H1 (cell line): ENCODE data around the gene BMAL2. TPM values are rescaled to one million over a fixed set of nuclear protein-coding genes. Genes with fewer than 3 reads are reported as not detected.

Source experiments
- CTCF ChIA-PET: fragments of 300-600 bp; sonication (Branson Sonifier 250); formaldehyde crosslinking; loops from one replicate; lab custom pipeline; 2021; ENCODE audit not compliant: partially characterized antibody; lab: Charles Lee
- POLR2A ChIA-PET: fragments of 300-600 bp; sonication (Branson Sonifier 250); formaldehyde crosslinking; loops from one replicate; lab custom pipeline; 2021; ENCODE audit warnings: inconsistent platforms; ENCODE audit not compliant: partially characterized antibody; lab: Charles Lee
- DNase-seq, 2 experiments: peaks; one replicate each; pipeline versions ENCODE4 v3.0.0 to v3.0.0-alpha.2; 2010 to 2022; ENCODE audit warnings: low spot score in 2 of 2, low read depth in 1 of 2, mixed read lengths in 1 of 2
- FAIRE-seq: peaks from 2 replicates; lab custom pipeline; 2011; peaks lifted over from hg19 to GRCh38; lab: Jason Lieb, UNC
- H2AFZ ChIP-seq: 2 replicates; pipeline ENCODE4 v1.8.1; 2012; ENCODE audit warnings: low read length, inconsistent platforms
- H2AK5ac ChIP-seq: 2 replicates; pipeline ENCODE4 v1.6.1; 2013; ENCODE audit warnings: low read depth, low read length
- H2BK120ac ChIP-seq: replicated peaks from 2 replicates; pipeline ENCODE3; 2013; ENCODE audit warnings: low read depth, low read length, inconsistent platforms
- H2BK12ac ChIP-seq: 2 replicates; pipeline ENCODE4 v1.6.1; 2013; ENCODE audit warnings: low read depth, low read length
- H2BK15ac ChIP-seq: 2 replicates; pipeline ENCODE4 v1.6.1; 2013; ENCODE audit warnings: low read length
- H2BK20ac ChIP-seq: 2 replicates; pipeline ENCODE4 v1.6.1; 2013; ENCODE audit warnings: low read length
- H2BK5ac ChIP-seq: 2 replicates; pipeline ENCODE4 v1.6.1; 2013; ENCODE audit warnings: low read depth, low read length
- H3K14ac ChIP-seq: 2 replicates; pipeline ENCODE4 v1.6.1; 2013; ENCODE audit warnings: inconsistent platforms; ENCODE audit not compliant: insufficient read length
- H3K18ac ChIP-seq: 2 replicates; pipeline ENCODE4 v1.6.1; 2013; ENCODE audit warnings: low read length; ENCODE audit errors: extremely low read depth
- H3K23ac ChIP-seq: 2 replicates; pipeline ENCODE4 v1.6.1; 2013; ENCODE audit warnings: inconsistent platforms; ENCODE audit not compliant: insufficient read length
- H3K23me2 ChIP-seq: 2 replicates; pipeline ENCODE4 v1.6.1; 2013; ENCODE audit warnings: low read depth, low read length
- H3K27ac ChIP-seq: 2 replicates; pipeline ENCODE4 v1.6.1; 2011; ENCODE audit warnings: low read depth, low read length, inconsistent platforms
- H3K27me3 ChIP-seq, 4 experiments: replicated peaks in 1 of 4; 1 replicate in 1 of 4; 2 replicates in 3 of 4; pipeline versions ENCODE4 v1.6.1 to v1.8.1; 2011 to 2013; ENCODE audit warnings: low read length in 3 of 4, mild to moderate bottlenecking in 3 of 4, inconsistent platforms in 2 of 4, mixed read lengths in 2 of 4, moderate library complexity in 1 of 4; ENCODE audit not compliant: control insufficient read depth in 3 of 4, insufficient read depth in 3 of 4; ENCODE audit errors: extremely low read depth in 1 of 4
- H3K36me3 ChIP-seq, 4 experiments: 2 replicates each; pipeline versions ENCODE4 v1.6.1 to v1.8.1; 2011 to 2013; ENCODE audit warnings: mild to moderate bottlenecking in 4 of 4, low read length in 3 of 4, moderate library complexity in 2 of 4, control low read depth in 1 of 4, inconsistent platforms in 1 of 4; ENCODE audit not compliant: insufficient read depth in 4 of 4, control insufficient read depth in 2 of 4
- H3K4ac ChIP-seq: replicated peaks from 2 replicates; pipeline ENCODE3; 2013; ENCODE audit warnings: low read length, low read depth, mixed read lengths, inconsistent platforms; ENCODE audit not compliant: insufficient read length
- H3K4me1 ChIP-seq, 4 experiments: replicated peaks in 1 of 4; 1 replicate in 1 of 4; 2 replicates in 3 of 4; pipeline versions ENCODE4 v1.6.1 to v1.8.1; 2011 to 2013; ENCODE audit warnings: low read length in 3 of 4, inconsistent platforms in 2 of 4, mixed read lengths in 1 of 4; ENCODE audit not compliant: insufficient read depth in 4 of 4, control insufficient read depth in 3 of 4
- H3K4me2 ChIP-seq, 2 experiments: 2 replicates each; pipeline versions ENCODE4 v1.6.1 to v1.8.1; 2011 to 2013; ENCODE audit warnings: low read depth in 2 of 2, low read length in 2 of 2, control low read depth in 1 of 2, inconsistent platforms in 1 of 2, mild to moderate bottlenecking in 1 of 2; ENCODE audit not compliant: insufficient read depth in 1 of 2
- H3K4me3 ChIP-seq, 4 experiments: fragments of 200-600, 300-600 bp in 1 of 4; sonication (generic), shearing (Covaris generic), sonication (Bioruptor Twin) in 1 of 4; 2 replicates each; pipeline versions ENCODE4 v1.5.1 to v1.8.1; 2011 to 2016; ENCODE audit warnings: low read length in 4 of 4, low read depth in 3 of 4, control low read depth in 2 of 4, inconsistent platforms in 2 of 4, mild to moderate bottlenecking in 2 of 4, mixed read lengths in 1 of 4, moderate library complexity in 1 of 4; ENCODE audit not compliant: insufficient read depth in 2 of 4; ENCODE audit errors: extremely low read depth in 1 of 4
- H3K56ac ChIP-seq: replicated peaks from 2 replicates; pipeline ENCODE3; 2013; ENCODE audit warnings: low read depth, mild to moderate bottlenecking, mixed read lengths, low read length, inconsistent platforms; ENCODE audit not compliant: insufficient read length
- H3K79me1 ChIP-seq: 2 replicates; pipeline ENCODE4 v1.6.1; 2013; ENCODE audit warnings: low read depth, low read length, control low read depth
- H3K79me2 ChIP-seq, 2 experiments: 2 replicates each; pipeline versions ENCODE4 v1.6.1 to v1.8.1; 2012 to 2013; ENCODE audit warnings: low read length in 2 of 2, mild to moderate bottlenecking in 2 of 2, inconsistent platforms in 1 of 2; ENCODE audit not compliant: insufficient read depth in 2 of 2, control insufficient read depth in 1 of 2
- H3K9ac ChIP-seq, 4 experiments: replicated peaks in 1 of 4; 1 replicate in 1 of 4; 2 replicates in 3 of 4; pipeline versions ENCODE4 v1.6.1 to v1.8.1; 2011 to 2013; ENCODE audit warnings: low read depth in 3 of 4, low read length in 3 of 4, control low read depth in 2 of 4, mild to moderate bottlenecking in 2 of 4, moderate library complexity in 2 of 4, inconsistent platforms in 1 of 4; ENCODE audit errors: extremely low read depth in 1 of 4
- H3K9me3 ChIP-seq, 2 experiments: 2 replicates each; pipeline versions ENCODE4 v1.6.1 to v1.8.1; 2012 to 2013; ENCODE audit warnings: mild to moderate bottlenecking in 2 of 2, moderate library complexity in 2 of 2, control low read depth in 1 of 2, inconsistent platforms in 1 of 2, low read depth in 1 of 2, low read length in 1 of 2, mixed read lengths in 1 of 2; ENCODE audit not compliant: insufficient read depth in 2 of 2
- H4K20me1 ChIP-seq, 2 experiments: replicated peaks in 1 of 2; 2 replicates each; pipeline versions ENCODE3 to v1.8.1; 2011 to 2013; ENCODE audit warnings: inconsistent platforms in 2 of 2, low read length in 2 of 2, mild to moderate bottlenecking in 1 of 2; ENCODE audit not compliant: insufficient read depth in 2 of 2, control insufficient read depth in 1 of 2
- H4K5ac ChIP-seq: 2 replicates; pipeline ENCODE4 v1.6.1; 2013; ENCODE audit warnings: low read length, low read depth, mixed read lengths, inconsistent platforms; ENCODE audit not compliant: insufficient read length
- H4K8ac ChIP-seq: 2 replicates; pipeline ENCODE4 v1.8.0; 2013; ENCODE audit warnings: mild to moderate bottlenecking, moderate library complexity, low read length, inconsistent platforms; ENCODE audit not compliant: insufficient read depth; ENCODE audit errors: extremely low read depth
- H4K91ac ChIP-seq: replicated peaks from 2 replicates; pipeline ENCODE3; 2013; ENCODE audit warnings: low read length, mixed read lengths, inconsistent platforms; ENCODE audit not compliant: insufficient read length
- CHD2 ChIP-seq: IDR thresholded peaks from 2 replicates; pipeline ENCODE4 v1.6.1; 2012; ENCODE audit warnings: low read length, improper control_type of control experiment
- POU5F1 ChIP-seq: IDR thresholded peaks from 2 replicates; pipeline ENCODE4 v1.6.1; 2011; ENCODE audit warnings: low read depth, mild to moderate bottlenecking, low read length, moderate library complexity
- WGBS, 2 experiments: shearing (Covaris generic) in 1 of 2; methylation state at CpG; one replicate each; pipeline versions ENCODE4 v1.1.6 to v1.1.7; 2013 to 2015; ENCODE audit warnings: low lambda C conversion rate in 2 of 2, mixed read lengths in 2 of 2, inconsistent platforms in 1 of 2, low coverage in 1 of 2, missing lambda C conversion rate in 1 of 2; ENCODE audit not compliant: insufficient replicate concordance in 2 of 2, insufficient coverage in 1 of 2, insufficient read length in 1 of 2; ENCODE audit errors: extremely low coverage in 1 of 2, missing lambda C conversion rate in 1 of 2; 5-methylcytosine and 5-hydroxymethylcytosine counted together
- polyA plus RNA-seq, 7 experiments: library from polyadenylated mRNA; depleted of rRNA in 3 of 7; stranded (reverse) in 5 of 7; unstranded in 2 of 7; fragments of >200 nt in 5 of 7; fragments of 200-250 nt in 2 of 7; gene quantifications; 1 replicate in 5 of 7; 2 replicates in 1 of 7; 4 replicates in 1 of 7; pipeline versions ENCODE4 v1.2.1 to v1.2.3, GENCODE V29; 2011 to 2013; ENCODE audit warnings: missing spikeins in 2 of 7, mixed read lengths in 2 of 7
- total RNA-seq: library from RNA; stranded (reverse); fragmentation: NEBNext Ultra II Directional; extraction: Animal tissue kit (Norgen Biotek cat#: 25700); gene quantifications from 2 replicates; pipeline ENCODE4 v1.2.1, GENCODE V29; 2021

The BMAL2 gene
- total and polyA plus RNA-seq, 2 of the 8 experiments (the other 6 are each of a cell fraction or from before 2014, with no cell fraction given) = 3.2 to 20.6 TPM

- WGBS, 2 experiments = 92% methylated on average over 9 of the region's 9 CpGs; no CpG with 5 or more reads in 1 of the 2 experiments
- no peak overlapping the region for H3K4ac ChIP-seq
- no peak overlapping the region for H2AFZ ChIP-seq
- H3K79me2 ChIP-seq = no peaks in the 10 kb centered on the region
- H3K36me3 ChIP-seq = peaks cover 0 to 3% (median 0%) of the 10 kb centered on the region in 4 experiments; a peak in 2 of 8 replicates
- no peaks in the 10 kb centered on the region for H3K27me3 ChIP-seq
- no peak overlapping the region for H3K23ac ChIP-seq
- H4K8ac ChIP-seq = no peak overlapping the region
- H3K27ac ChIP-seq = no peak overlapping the region
- H3K56ac ChIP-seq = no peak overlapping the region
- no peak overlapping the region for H3K14ac ChIP-seq
- ChIA-PET POLR2A (interaction anchor here (0.7 to 1.3 kb wide), 4 partner anchors 50 to 201 kb away, joined by 3 to 4 read pairs (median 3); partner anchors contain the start of gene BMAL2), CTCF (interaction anchor here (0.6 to 1.5 kb wide), 3 partner anchors 17 to 366 kb away, joined by 3 to 5 read pairs (median 4); no protein-coding TSS in a partner anchor)
- no peaks in the 10 kb centered on the region for H3K4me1 ChIP-seq
- no peak overlapping the region for H2AK5ac ChIP-seq
- no peaks in the 10 kb centered on the region for H3K9me3 ChIP-seq
- H4K5ac ChIP-seq = no peak overlapping the region
- H2BK120ac ChIP-seq = no peak overlapping the region
- H3K79me1 ChIP-seq = no peaks in the 10 kb centered on the region
- H2BK20ac ChIP-seq = no peak overlapping the region
- no peak for FAIRE-seq
- H2BK5ac ChIP-seq = 0 out of 2 replicates have a peak overlapping the region, but pooled peaks have one; percentile 8
- no peaks in the 10 kb centered on the region for H3K23me2 ChIP-seq
- no peak overlapping the region for H2BK15ac ChIP-seq
- no peak for DNase-seq
- no peaks in the 10 kb centered on the region for H4K20me1 ChIP-seq
- no peak overlapping the region for H3K4me2 ChIP-seq
- no peak overlapping the region for H2BK12ac ChIP-seq
- no peak overlapping the region for H3K9ac ChIP-seq
- H4K91ac ChIP-seq = no peak overlapping the region
- H3K4me3 ChIP-seq = no peak overlapping the region
- no peak overlapping the region for H3K18ac ChIP-seq
- no peak for TF ChIP-seq POU5F1
- no peak for TF ChIP-seq CHD2
These were observed 49.6 kb downstream of the BMAL2 start for GRCh38 chr12:27382171-27382795.
